GM12891 (cell line): ENCODE results near the gene ZNF365. TPM values are rescaled to one million over a fixed set of nuclear protein-coding genes. Genes with fewer than 3 reads are reported as not detected.

Source experiments
- DNase-seq: peaks from one replicate; pipeline ENCODE4 v3.0.0; 2011; ENCODE audit warnings: low spot score; ENCODE audit not compliant: insufficient read length
- FAIRE-seq: peaks from 2 replicates; lab custom pipeline; 2011; peaks lifted over from hg19 to GRCh38; lab: Jason Lieb, UNC
- PAX5 ChIP-seq: IDR thresholded peaks from 2 replicates; pipeline ENCODE4 v1.6.1; 2011; ENCODE audit warnings: low read length, moderate library complexity, mild to moderate bottlenecking; ENCODE audit not compliant: insufficient read depth, severe bottlenecking
- POLR2A ChIP-seq: IDR thresholded peaks from 2 replicates; pipeline ENCODE4 v1.6.1; 2011; ENCODE audit warnings: low read depth, low read length, control low read depth
- POLR2AphosphoS5 ChIP-seq: IDR thresholded peaks from 2 replicates; pipeline ENCODE4 v1.6.1; 2011; ENCODE audit warnings: low read depth, low read length, control low read depth
- POU2F2 ChIP-seq: IDR thresholded peaks from 2 replicates; pipeline ENCODE4 v1.6.1; 2011; ENCODE audit warnings: low read depth, mild to moderate bottlenecking, control low read depth, low read length, moderate library complexity
- SPI1 ChIP-seq: IDR thresholded peaks from 2 replicates; pipeline ENCODE4 v1.6.1; 2011; ENCODE audit warnings: low read depth, low read length, control low read depth
- TAF1 ChIP-seq: IDR thresholded peaks from 2 replicates; pipeline ENCODE4 v1.6.1; 2011; ENCODE audit warnings: low read depth, low read length, control low read depth
- polyA plus RNA-seq: library from polyadenylated mRNA; unstranded; fragments of >200 nt; gene quantifications from one replicate; pipeline ENCODE4 v1.2.1, GENCODE V29; 2012; ENCODE audit warnings: low read depth, missing spikeins, inconsistent platforms; ENCODE audit not compliant: missing spikeins

ZNF365 gene, protein sequence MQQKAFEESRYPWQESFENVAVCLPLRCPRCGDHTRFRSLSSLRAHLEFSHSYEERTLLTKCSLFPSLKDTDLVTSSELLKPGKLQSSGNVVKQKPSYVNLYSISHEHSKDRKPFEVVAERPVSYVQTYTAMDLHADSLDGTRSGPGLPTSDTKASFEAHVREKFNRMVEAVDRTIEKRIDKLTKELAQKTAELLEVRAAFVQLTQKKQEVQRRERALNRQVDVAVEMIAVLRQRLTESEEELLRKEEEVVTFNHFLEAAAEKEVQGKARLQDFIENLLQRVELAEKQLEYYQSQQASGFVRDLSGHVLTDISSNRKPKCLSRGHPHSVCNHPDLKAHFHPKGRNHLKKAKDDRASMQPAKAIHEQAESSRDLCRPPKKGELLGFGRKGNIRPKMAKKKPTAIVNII
- polyA plus RNA-seq: not detected

DNA sequence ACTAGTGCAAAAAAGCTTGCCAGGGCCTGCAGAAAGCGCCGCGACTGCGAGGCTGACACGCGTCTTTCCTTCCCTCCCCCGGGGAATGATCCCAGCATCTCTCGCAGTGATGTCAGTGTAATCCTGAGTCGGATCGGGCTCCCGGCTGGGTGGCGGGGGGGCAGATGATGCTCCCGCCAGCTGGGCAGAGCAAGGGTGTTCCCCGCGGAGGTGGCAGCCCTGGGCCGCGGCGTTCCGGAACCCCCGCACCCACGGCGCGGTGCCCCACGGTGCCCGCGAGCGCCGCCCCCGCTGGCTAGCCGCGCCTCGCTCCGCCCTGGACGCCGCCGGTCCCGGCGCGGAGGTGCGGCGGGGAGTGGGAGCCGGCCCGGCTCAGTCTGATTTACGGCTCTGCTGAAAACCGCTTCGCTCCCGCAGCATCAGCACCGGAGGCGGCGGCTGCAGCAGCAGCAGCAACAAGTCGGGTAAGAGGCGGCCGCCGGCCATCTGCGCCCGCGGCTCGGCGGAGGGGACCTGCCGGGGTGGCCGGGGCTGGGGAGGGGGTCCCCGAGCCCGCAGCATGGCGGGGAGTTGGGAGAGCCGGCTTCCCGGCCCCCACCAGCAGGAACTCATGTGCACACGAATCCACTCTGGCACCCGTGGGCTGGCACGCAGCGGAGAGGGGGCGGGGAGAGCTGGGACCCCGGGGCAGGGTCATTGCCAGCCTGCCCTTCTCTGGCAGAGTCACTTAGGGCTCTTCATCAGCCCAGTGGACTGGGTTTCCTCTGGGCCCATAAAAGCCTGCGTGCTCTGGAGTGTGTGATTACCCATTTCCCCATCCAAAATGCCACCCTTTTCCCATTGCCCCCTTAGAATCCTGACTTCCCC is at the start of gene ZNF365:
Gene ZNF365, plus strand, starts transcription at position 375 of the 867 bp plus-strand sequence. CDS start 1,825 bp downstream, outside the sequence.
- TF ChIP-seq SPI1: no peak
- no peak for TF ChIP-seq POLR2A
- TF ChIP-seq PAX5: no peak
- no peak for TF ChIP-seq POU2F2
- TF ChIP-seq POLR2AphosphoS5: no peak
- no peak for TF ChIP-seq TAF1
- peak; percentile 30 for DNase-seq
- FAIRE-seq: no peak

DNA sequence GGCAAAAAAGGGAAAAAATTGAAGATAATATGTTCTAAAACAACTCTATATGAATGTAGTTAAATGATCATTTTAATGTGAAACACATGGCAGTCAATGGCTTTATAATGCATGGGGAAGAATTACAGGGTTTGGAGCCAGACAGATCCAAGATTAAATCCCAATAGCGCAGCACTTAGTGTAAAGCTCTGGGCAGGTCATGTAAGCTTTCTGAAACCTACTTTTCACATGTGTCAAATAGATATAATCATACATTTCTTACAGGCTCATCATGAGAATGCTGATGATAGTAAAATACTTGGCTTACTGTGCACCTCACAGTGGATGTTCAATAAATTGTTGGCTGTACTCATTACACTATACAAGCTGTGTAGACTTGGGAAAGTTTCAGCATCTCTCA is 48.0 kb upstream of the ZNF365 start:
- no peak for FAIRE-seq
- no peak for DNase-seq
- no peak for TF ChIP-seq TAF1
- no peak for TF ChIP-seq PAX5
- no peak for TF ChIP-seq POU2F2
- no peak for TF ChIP-seq POLR2A
- no peak for TF ChIP-seq SPI1
- TF ChIP-seq POLR2AphosphoS5: no peak

DNA sequence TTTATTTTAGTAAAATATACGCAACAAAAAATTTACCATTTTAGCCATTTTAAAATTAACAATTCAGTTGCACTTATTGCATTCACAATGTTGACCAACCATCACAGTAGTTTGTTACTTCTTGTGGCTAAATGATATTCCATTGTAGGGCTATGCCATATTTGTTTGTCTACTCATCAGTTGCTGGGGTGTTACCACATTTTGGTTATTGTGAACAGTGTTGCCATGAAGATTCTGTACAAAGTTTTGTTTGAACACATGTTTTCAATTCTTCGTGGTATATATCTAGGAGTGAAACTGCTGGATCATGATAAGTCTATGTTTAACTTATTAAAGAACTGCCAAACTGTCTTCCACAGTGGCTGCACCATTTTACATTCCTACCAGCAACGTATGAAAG is 46.3 kb upstream of the ZNF365 start:
- no peak for TF ChIP-seq TAF1
- TF ChIP-seq POU2F2: no peak
- TF ChIP-seq PAX5: no peak
- TF ChIP-seq SPI1: no peak
- TF ChIP-seq POLR2A: no peak
- TF ChIP-seq POLR2AphosphoS5: no peak
- no peak for FAIRE-seq
- DNase-seq: no peak

DNA sequence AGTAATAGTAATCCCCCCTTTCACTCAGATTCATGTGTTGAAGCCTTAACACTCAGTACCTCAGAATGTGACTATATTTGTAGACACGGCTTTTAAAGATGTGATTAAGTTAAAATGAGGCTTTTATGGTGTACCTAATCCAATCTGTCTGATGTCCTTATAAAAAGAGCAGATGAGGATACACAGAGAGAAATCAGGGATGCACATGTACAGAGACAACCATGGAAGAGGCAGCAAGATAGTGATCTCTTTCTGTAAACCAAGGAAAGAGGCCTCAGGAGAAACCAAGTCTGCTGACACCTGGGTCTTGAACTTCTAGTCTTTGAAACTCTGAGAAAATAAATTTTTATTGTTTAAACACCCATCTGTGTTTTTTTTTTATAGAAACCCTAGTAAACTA is 44.0 kb upstream of the ZNF365 start:
- no peak for TF ChIP-seq PAX5
- TF ChIP-seq TAF1: no peak
- TF ChIP-seq POLR2AphosphoS5: no peak
- no peak for TF ChIP-seq SPI1
- TF ChIP-seq POLR2A: no peak
- DNase-seq (no peak), FAIRE-seq (no peak)

DNA sequence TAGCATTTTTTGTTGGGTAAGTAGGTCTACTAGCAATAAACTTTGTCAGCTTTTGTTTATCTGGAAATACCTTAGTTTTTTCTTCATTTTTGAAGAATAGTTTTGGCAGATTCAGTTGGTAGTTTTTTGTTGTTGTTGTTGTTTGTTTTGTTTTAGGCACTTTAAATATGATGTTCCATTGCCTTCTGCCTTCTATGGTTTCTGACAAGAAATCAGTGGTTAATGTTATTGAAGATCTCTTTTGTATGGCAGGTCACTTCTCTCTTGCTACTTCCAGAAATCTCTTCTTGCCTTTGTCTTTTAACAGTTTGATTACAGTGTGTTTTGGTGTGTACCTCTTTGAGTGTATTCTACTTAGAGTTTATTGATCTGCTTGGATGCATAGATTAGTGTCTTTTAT is 41.8 kb upstream of the ZNF365 start:
- DNase-seq (no peak), FAIRE-seq (no peak)
- TF ChIP-seq POU2F2 (no peak), POLR2AphosphoS5 (no peak), SPI1 (no peak), TAF1 (no peak), PAX5 (no peak), POLR2A (no peak)

DNA sequence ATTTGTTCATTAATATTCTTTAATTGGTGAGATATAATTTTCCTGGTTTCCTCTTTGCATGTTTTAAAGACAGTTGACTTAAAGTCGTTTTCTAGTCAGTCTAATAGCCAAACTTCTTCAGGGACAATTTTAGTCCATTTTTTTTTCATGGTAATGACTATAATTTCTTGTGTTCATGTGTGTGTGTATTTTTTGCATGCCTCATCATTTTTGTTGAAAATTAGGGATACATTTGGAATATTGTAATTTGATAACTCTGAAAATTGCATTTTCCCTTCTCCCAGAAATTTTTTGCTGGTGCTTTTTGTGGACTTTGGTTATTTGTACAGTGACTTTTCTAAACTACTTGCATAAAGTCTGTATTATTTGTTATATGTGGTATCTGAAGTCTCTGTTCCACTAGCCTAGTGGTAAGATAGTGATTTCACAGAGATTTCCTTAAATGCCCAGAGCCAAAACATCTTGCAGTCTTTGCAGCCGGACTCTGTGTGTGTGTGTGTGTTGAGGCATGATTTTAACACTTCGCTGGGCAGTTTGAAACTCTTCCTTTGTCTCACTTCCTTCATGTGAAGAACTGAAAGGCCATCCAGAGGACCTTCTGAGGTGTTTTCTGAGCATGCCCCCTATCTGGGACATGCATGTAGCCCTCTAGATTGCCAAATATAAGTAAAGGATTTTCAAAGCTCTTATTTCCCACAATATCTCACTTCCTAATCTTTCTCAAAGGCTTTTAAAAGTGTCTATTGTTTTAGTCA is 40.9 kb upstream of the ZNF365 start:
- FAIRE-seq: no peak

DNA sequence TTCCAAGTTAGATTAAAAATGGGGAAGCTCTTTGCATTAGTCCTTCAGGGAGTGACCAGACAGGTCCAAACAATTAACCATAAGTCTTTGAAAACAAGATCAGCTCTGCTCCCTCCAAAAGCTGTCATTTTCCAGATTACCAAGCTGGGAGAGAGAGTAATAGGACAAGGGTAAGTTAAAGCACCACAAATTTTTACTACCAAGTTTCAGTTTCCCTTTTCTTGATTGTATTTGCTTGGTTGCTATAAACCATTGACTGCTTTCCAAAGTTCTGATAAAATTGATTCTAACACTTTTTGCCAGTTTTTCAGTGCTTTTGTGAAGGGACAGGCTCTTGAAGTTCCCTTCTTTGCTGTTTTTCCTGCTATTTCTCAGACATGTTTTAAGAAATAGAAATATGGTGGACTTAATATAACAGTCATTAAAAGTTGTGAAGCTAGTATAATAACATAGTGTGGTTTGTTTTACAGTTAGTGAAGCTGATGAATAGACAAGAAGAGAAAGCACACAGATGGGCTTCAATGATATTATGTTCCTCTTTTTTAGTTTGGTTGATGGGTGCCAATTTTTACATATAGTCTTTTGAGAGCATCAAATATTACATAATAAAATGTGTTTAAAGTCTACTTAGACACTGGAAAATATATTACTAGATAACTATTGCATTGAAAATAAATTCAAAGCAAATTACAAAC is 40.0 kb upstream of the ZNF365 start:
- TF ChIP-seq TAF1 (no peak), SPI1 (no peak), PAX5 (no peak), POLR2A (no peak), POLR2AphosphoS5 (no peak), POU2F2 (no peak)
- DNase-seq: no peak
- no peak for FAIRE-seq

More for the DNA sequence above, 40.9 kb upstream of the ZNF365 start:
- TF ChIP-seq SPI1 (peak; percentile 70), TAF1 (no peak)
- no peak for DNase-seq

DNA sequence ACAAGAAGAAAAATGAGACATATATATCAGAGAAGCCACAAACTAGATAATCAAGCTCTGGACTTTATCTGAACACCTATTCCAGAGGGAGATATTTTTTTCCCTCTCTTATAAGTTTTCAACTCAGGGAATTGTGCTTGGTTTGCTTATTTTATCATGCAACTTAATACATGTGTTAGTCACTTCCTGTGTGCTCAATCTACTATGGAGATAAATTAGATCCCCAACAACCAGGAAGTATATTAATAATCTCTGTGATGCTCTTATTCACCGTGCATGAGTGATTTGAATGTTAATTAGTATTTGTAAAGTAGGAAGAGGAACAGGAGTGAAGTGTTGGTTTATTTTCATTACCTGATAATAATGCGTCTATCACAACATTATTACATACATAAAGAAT is 38.8 kb upstream of the ZNF365 start:
- no peak for TF ChIP-seq TAF1
- DNase-seq: no peak
- no peak for FAIRE-seq

DNA sequence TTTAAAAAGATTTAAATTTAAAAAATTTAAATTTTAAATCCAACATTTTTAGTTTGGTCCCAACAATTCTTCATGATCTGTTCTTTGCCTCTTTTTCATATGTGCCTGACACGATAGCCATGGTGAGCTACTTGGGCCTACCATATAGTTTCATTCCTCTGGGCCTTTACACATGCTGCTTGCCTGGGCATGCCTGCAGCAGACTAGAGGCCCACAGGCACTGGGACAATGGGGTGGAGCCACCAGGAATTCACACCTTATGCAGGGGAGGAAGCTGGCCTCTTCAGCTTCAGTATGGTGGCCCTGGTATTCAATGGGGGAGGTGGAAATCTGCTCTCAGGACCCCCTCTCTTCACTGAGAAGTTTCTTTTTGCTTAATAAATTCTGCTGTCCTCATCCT is 37.8 kb upstream of the ZNF365 start:
- TF ChIP-seq TAF1 (no peak), POLR2A (no peak), POU2F2 (no peak), POLR2AphosphoS5 (no peak), SPI1 (no peak), PAX5 (no peak)
- no peak for DNase-seq
- no peak for FAIRE-seq
